ENCODE data around the gene SCFD2.
"Not testable (repeated sequence)": the region's sequence is repeated elsewhere in the genome, so short reads cannot be mapped to it uniquely, and the experiment has no call there.

The SCFD2 gene

GRCh38 chr4:53221832-53222480, 143.9 kb downstream of the SCFD2 start:
- H3K27me3 Mint-ChIP-seq = no peaks in the 10 kb centered on the region
- no peak for ATAC-seq (replicated peaks)
- peaks cover 5 to 15% of the 10 kb centered on the region in 2 donors for H3K9me3 Mint-ChIP-seq
- peaks cover 0 to 4% of the 10 kb centered on the region in 2 donors for H3K4me1 Mint-ChIP-seq (ENCODE audit: low read depth in 2 of 2)
- DNase-seq = no peak
- peaks cover 2% of the 10 kb centered on the region for H3K36me3 Mint-ChIP-seq (ENCODE audit: insufficient read depth)
- H3K27ac Mint-ChIP-seq = no peak overlapping the region
- no peak overlapping the region for H3K4me3 Mint-ChIP-seq

- not testable (repeated sequence) for H3K27ac Mint-ChIP-seq; H3K4me3 Mint-ChIP-seq; H3K4me1 Mint-ChIP-seq (ENCODE audit: low read depth in 2 of 2); H3K36me3 Mint-ChIP-seq (ENCODE audit: insufficient read depth); ATAC-seq (replicated peaks); DNase-seq; H3K27me3 Mint-ChIP-seq
- H3K9me3 Mint-ChIP-seq = peaks cover 5 to 15% of the 10 kb centered on the region in 2 donors
Observed at GRCh38 chr4:53219148-53219547, 146.7 kb downstream of the SCFD2 start.

- no peaks in the 10 kb centered on the region for H3K27me3 Mint-ChIP-seq
Observed at GRCh38 chr4:53208753-53209152, 157.1 kb downstream of the SCFD2 start.

GRCh38 chr4:53205970-53206369, 159.9 kb downstream of the SCFD2 start:
- no peaks in the 10 kb centered on the region for H3K9me3 Mint-ChIP-seq
- no peak overlapping the region for H3K4me3 Mint-ChIP-seq
- DNase-seq (no peak), ATAC-seq (replicated peaks) (no peak)
- no peaks in the 10 kb centered on the region for H3K27me3 Mint-ChIP-seq
- no peaks in the 10 kb centered on the region for H3K4me1 Mint-ChIP-seq (ENCODE audit: low read depth in 2 of 2)
- H3K27ac Mint-ChIP-seq = no peak overlapping the region
- no peaks in the 10 kb centered on the region for H3K36me3 Mint-ChIP-seq (ENCODE audit: insufficient read depth)

More at GRCh38 chr4:53208753-53209152, 157.1 kb downstream of the SCFD2 start:
- Mint-ChIP-seq H3K9me3 (no peaks in the 10 kb centered on the region), H3K27ac (no peak overlapping the region), H3K36me3 (ENCODE audit: insufficient read depth) (no peaks in the 10 kb centered on the region), H3K4me3 (no peak overlapping the region), H3K4me1 (ENCODE audit: low read depth in 2 of 2) (no peaks in the 10 kb centered on the region)
- DNase-seq = no peak
- ATAC-seq (replicated peaks) = no peak

- Mint-ChIP-seq H3K27ac (no peak overlapping the region), H3K36me3 (ENCODE audit: insufficient read depth) (no peaks in the 10 kb centered on the region), H3K4me3 (no peak overlapping the region), H3K4me1 (ENCODE audit: low read depth in 2 of 2) (no peaks in the 10 kb centered on the region), H3K9me3 (no peaks in the 10 kb centered on the region), H3K27me3 (no peaks in the 10 kb centered on the region)
- DNase-seq = no peak
- no peak for ATAC-seq (replicated peaks)
Observed at GRCh38 chr4:53199356-53199755, 166.5 kb downstream of the SCFD2 start.

- ATAC-seq (replicated peaks) (no peak), DNase-seq (no peak)
- Mint-ChIP-seq H3K4me3 (no peak overlapping the region), H3K4me1 (ENCODE audit: low read depth in 2 of 2) (no peaks in the 10 kb centered on the region), H3K9me3 (no peaks in the 10 kb centered on the region), H3K27me3 (no peaks in the 10 kb centered on the region), H3K27ac (no peak overlapping the region), H3K36me3 (ENCODE audit: insufficient read depth) (no peaks in the 10 kb centered on the region)
Observed at GRCh38 chr4:53197772-53198142, 168.1 kb downstream of the SCFD2 start.

GRCh38 chr4:53196882-53197771, 168.7 kb downstream of the SCFD2 start:
- Mint-ChIP-seq H3K4me1 (ENCODE audit: low read depth in 2 of 2) (no peaks in the 10 kb centered on the region), H3K27me3 (no peaks in the 10 kb centered on the region), H3K27ac (no peak overlapping the region), H3K36me3 (ENCODE audit: insufficient read depth) (no peaks in the 10 kb centered on the region), H3K9me3 (no peaks in the 10 kb centered on the region), H3K4me3 (no peak overlapping the region)
- no peak for ATAC-seq (replicated peaks)
- DNase-seq = no peak

- Mint-ChIP-seq H3K27me3 (no peaks in the 10 kb centered on the region), H3K4me3 (no peak overlapping the region), H3K9me3 (no peaks in the 10 kb centered on the region), H3K4me1 (ENCODE audit: low read depth in 2 of 2) (no peaks in the 10 kb centered on the region), H3K36me3 (ENCODE audit: insufficient read depth) (no peaks in the 10 kb centered on the region), H3K27ac (no peak overlapping the region)
- no peak for ATAC-seq (replicated peaks)
- no peak for DNase-seq
Observed at GRCh38 chr4:53195815-53196661, 169.8 kb downstream of the SCFD2 start.

GRCh38 chr4:53194727-53195126, 171.1 kb downstream of the SCFD2 start:
- H3K27ac Mint-ChIP-seq = no peak overlapping the region
- DNase-seq = no peak
- no peak overlapping the region for H3K4me3 Mint-ChIP-seq
- no peak for ATAC-seq (replicated peaks)
- H3K9me3 Mint-ChIP-seq = no peaks in the 10 kb centered on the region
- H3K36me3 Mint-ChIP-seq (ENCODE audit: insufficient read depth) = no peaks in the 10 kb centered on the region
- H3K4me1 Mint-ChIP-seq (ENCODE audit: low read depth in 2 of 2) = no peaks in the 10 kb centered on the region
- H3K27me3 Mint-ChIP-seq = no peaks in the 10 kb centered on the region

- Mint-ChIP-seq H3K9me3 (no peaks in the 10 kb centered on the region), H3K36me3 (ENCODE audit: insufficient read depth) (no peaks in the 10 kb centered on the region), H3K4me1 (ENCODE audit: low read depth in 2 of 2) (no peaks in the 10 kb centered on the region), H3K4me3 (no peak overlapping the region), H3K27me3 (no peaks in the 10 kb centered on the region), H3K27ac (no peak overlapping the region)
- DNase-seq = no peak
- ATAC-seq (replicated peaks) = no peak
Observed at GRCh38 chr4:53193111-53193510, 172.8 kb downstream of the SCFD2 start.

- Mint-ChIP-seq H3K4me1 (ENCODE audit: low read depth in 2 of 2) (no peaks in the 10 kb centered on the region), H3K9me3 (no peaks in the 10 kb centered on the region), H3K36me3 (ENCODE audit: insufficient read depth) (no peaks in the 10 kb centered on the region), H3K27ac (no peak overlapping the region), H3K4me3 (no peak overlapping the region), H3K27me3 (no peaks in the 10 kb centered on the region)
- DNase-seq (no peak), ATAC-seq (replicated peaks) (no peak)
Observed at GRCh38 chr4:53192496-53192895, 173.4 kb downstream of the SCFD2 start.

GRCh38 chr4:53191997-53192396, 173.9 kb downstream of the SCFD2 start:
- Mint-ChIP-seq H3K4me1 (ENCODE audit: low read depth in 2 of 2) (no peaks in the 10 kb centered on the region), H3K4me3 (no peak overlapping the region), H3K36me3 (ENCODE audit: insufficient read depth) (no peaks in the 10 kb centered on the region), H3K9me3 (no peaks in the 10 kb centered on the region), H3K27ac (no peak overlapping the region), H3K27me3 (no peaks in the 10 kb centered on the region)
- ATAC-seq (replicated peaks) = no peak
- no peak for DNase-seq

GRCh38 chr4:53189011-53189410, 176.8 kb downstream of the SCFD2 start:
- no peaks in the 10 kb centered on the region for H3K4me1 Mint-ChIP-seq (ENCODE audit: low read depth in 2 of 2)
- no peak for DNase-seq
- no peaks in the 10 kb centered on the region for H3K36me3 Mint-ChIP-seq (ENCODE audit: insufficient read depth)
- H3K9me3 Mint-ChIP-seq = no peaks in the 10 kb centered on the region
- no peak overlapping the region for H3K27ac Mint-ChIP-seq
- no peak for ATAC-seq (replicated peaks)
- H3K27me3 Mint-ChIP-seq = no peaks in the 10 kb centered on the region
- no peak overlapping the region for H3K4me3 Mint-ChIP-seq

All from effector memory CD8-positive, alpha-beta T cell (primary cell).